GM19455 (cell line): Measurements from ENCODE around the gene SEC16B.

ENCODE experiments used
- ATAC-seq: cut with Tn5 transposase; IDR thresholded peaks from one replicate; pipeline ENCODE4 v1.9.1; 2021; ENCODE audit not compliant: unreplicated experiment

Gene SEC16B

GRCh38 chr1:177913762-177914540 lies 55.9 kb downstream of the SEC16B start:
- no peak for ATAC-seq

DNA sequence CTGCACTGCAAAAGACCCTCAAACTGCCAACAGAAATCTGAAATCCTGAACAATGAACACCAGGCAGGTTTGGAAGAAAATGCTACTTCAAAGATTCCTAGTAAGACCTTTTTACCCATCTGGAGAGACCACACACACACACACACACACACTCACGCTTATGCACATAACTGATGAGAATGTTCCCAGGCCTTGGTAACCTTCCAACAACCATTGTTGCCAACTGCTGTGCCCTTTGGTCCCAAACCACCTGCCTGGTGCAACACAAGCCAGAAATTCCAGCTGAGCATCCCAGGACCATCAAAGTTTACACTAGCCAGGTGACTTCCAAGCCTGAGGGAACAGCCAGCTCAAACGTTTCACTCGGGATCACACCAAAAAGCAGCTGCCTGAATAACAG lies 56.9 kb downstream of the SEC16B start:
- ATAC-seq: no peak

GRCh38 chr1:177909416-177909815 lies 60.4 kb downstream of the SEC16B start:
- ATAC-seq: no peak

DNA sequence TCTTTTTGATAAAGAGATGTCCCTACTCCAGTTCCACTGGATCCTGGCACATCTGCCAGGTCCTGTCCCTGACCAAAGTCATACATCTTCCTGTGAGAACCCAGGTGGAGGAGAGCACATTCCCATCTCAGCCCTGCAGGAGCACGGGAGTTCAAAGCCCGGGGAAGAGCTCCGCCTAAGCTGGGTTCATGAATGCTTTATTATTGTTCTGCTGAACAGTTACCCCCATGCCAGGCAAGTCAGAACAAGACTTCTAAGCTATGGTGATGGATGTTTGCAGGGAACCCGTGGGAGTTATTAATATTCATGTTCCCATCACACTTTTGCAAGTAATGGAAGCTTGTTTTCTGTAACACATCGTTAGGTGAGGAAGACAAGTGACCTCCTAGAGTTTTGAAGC lies 62.9 kb downstream of the SEC16B start:
- ATAC-seq: no peak

GRCh38 chr1:177905686-177906085 lies 64.2 kb downstream of the SEC16B start:
- ATAC-seq: no peak

DNA sequence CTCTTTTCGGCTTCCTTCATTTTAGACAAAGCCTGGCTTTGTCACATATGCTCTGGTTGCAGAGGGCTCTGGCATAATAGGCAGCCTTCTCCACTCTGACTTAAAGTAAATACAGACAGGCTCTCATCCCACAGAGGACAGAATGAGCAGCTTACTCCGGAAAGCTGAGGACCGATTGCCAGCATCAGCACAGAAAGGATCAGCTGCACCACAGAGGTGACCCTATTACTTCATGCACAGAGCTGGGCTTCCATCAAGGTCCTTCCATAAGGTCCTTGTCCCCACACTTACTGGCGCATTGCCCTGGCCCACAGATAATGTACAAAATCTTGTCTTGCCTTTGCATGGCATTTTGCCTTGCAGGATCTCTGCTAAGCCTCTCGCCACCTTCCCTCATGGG lies 67.6 kb downstream of the SEC16B start:
- no peak for ATAC-seq

GRCh38 chr1:177897998-177898654 lies 71.7 kb downstream of the SEC16B start:
- no peak for ATAC-seq

DNA sequence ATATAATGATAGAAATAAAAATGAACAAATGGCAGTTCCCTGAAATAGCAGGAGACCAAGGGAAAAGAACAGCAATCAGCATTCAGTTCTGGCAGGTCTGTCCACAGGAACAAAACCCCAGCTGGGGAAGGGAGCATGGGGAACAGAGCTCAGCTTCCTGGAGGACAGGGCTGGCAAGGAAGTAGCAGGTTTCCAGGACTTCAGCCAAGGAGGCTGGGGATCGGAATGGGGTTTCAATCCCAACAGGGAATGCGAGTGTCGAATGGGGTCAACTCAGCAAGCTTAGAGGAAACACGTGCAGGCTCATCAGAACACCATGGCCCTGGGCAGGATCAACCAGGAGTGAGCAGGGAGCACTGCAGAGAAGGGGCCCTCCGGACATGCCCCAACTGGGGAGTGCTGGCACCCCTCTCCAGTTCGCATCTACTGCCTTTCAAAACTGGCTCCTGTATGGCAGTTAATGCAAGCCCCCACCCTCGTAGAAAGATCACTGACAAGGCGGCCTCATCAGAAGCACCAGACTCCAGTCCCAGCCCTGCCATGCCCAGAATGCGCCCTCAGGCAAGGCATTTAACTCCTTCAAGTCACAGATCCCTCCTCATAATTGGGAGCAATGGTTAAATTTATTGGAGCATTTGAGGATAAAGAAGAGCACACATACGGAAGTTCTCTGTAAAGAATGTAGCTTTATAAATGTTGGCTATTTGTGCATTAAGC lies 72.4 kb downstream of the SEC16B start:
- ATAC-seq: no peak
